ENCODE data around the gene PLCXD1.
"Not testable (repeated sequence)": the region's sequence is repeated elsewhere in the genome, so short reads cannot be mapped to it uniquely, and the experiment has no call there.

PLCXD1 gene

GRCh38 chrX:275476-275966 lies 5.7 kb upstream of the PLCXD1 start:
- H3K27ac Mint-ChIP-seq: peak overlapping the region; percentile 86
- H3K9me3 Mint-ChIP-seq: no peaks in the 10 kb centered on the region
- no peaks in the 10 kb centered on the region for H3K27me3 Mint-ChIP-seq
- peaks cover 36% of the 10 kb centered on the region for H3K4me1 Mint-ChIP-seq (ENCODE audit: low read depth)
- intact Hi-C loops (cut with micrococcal nuclease): loop anchor here (2.0 to 5.0 kb wide), 2 partner anchors 43 to 112 kb away; partner anchors contain the start of genes GTPBP6 and PPP2R3B
- H3K4me3 Mint-ChIP-seq: peak overlapping the region; percentile 88
- peaks cover 7% of the 10 kb centered on the region for H3K36me3 Mint-ChIP-seq (ENCODE audit: low read depth)

GRCh38 chrX:275967-276580 lies 5.1 kb upstream of the PLCXD1 start:
- no peaks in the 10 kb centered on the region for H3K27me3 Mint-ChIP-seq
- peaks cover 7% of the 10 kb centered on the region for H3K36me3 Mint-ChIP-seq (ENCODE audit: low read depth)
- H3K4me1 Mint-ChIP-seq (ENCODE audit: low read depth): peaks cover 36% of the 10 kb centered on the region
- no peaks in the 10 kb centered on the region for H3K9me3 Mint-ChIP-seq
- peak overlapping the region; percentile 88 for H3K4me3 Mint-ChIP-seq
- H3K27ac Mint-ChIP-seq: peak overlapping the region; percentile 86
- intact Hi-C loops (cut with micrococcal nuclease): loop anchor here (2.0 to 5.0 kb wide), 2 partner anchors 43 to 111 kb away; partner anchors contain the start of genes GTPBP6 and PPP2R3B

GRCh38 chrX:276581-277201 lies 4.5 kb upstream of the PLCXD1 start:
- Mint-ChIP-seq H3K4me3 (peak overlapping the region; percentile 88), H3K27me3 (no peaks in the 10 kb centered on the region), H3K36me3 (ENCODE audit: low read depth) (peaks cover 7% of the 10 kb centered on the region), H3K9me3 (no peaks in the 10 kb centered on the region), H3K27ac (peak overlapping the region; percentile 86), H3K4me1 (ENCODE audit: low read depth) (peaks cover 36% of the 10 kb centered on the region)
- intact Hi-C loops (cut with micrococcal nuclease): loop anchor here (5.0 kb wide), 1 partner anchor 111 kb away; the partner anchor contains the start of gene PPP2R3B

- Mint-ChIP-seq H3K36me3 (ENCODE audit: low read depth) (peaks cover 26% of the 10 kb centered on the region), H3K4me3 (peak overlapping the region; percentile 39), H3K4me1 (ENCODE audit: low read depth) (peaks cover 41% of the 10 kb centered on the region)
- intact Hi-C loops (cut with micrococcal nuclease): loop anchor here (5.0 kb wide), 1 partner anchor 107 kb away; the partner anchor contains the start of gene PPP2R3B
- not testable (repeated sequence) for H3K9me3 Mint-ChIP-seq, H3K27ac Mint-ChIP-seq, H3K27me3 Mint-ChIP-seq
These were observed 1.2 kb upstream of the PLCXD1 start for GRCh38 chrX:279757-280604.

- H3K9me3 Mint-ChIP-seq; H3K27me3 Mint-ChIP-seq; H3K4me3 Mint-ChIP-seq; H3K27ac Mint-ChIP-seq; intact Hi-C loops (cut with micrococcal nuclease): not testable (repeated sequence)
- H3K36me3 Mint-ChIP-seq (ENCODE audit: low read depth): peaks cover 33% of the 10 kb centered on the region
- peaks cover 36% of the 10 kb centered on the region for H3K4me1 Mint-ChIP-seq (ENCODE audit: low read depth)
These were observed 459 bp upstream of the PLCXD1 start for GRCh38 chrX:280722-281121.

GRCh38 chrX:282000-282681 lies 960 bp downstream of the PLCXD1 start:
- H3K9me3 Mint-ChIP-seq; H3K4me3 Mint-ChIP-seq; H3K27ac Mint-ChIP-seq; H3K27me3 Mint-ChIP-seq; intact Hi-C loops (cut with micrococcal nuclease): not testable (repeated sequence)
- H3K36me3 Mint-ChIP-seq (ENCODE audit: low read depth): peaks cover 34% of the 10 kb centered on the region
- H3K4me1 Mint-ChIP-seq (ENCODE audit: low read depth): peaks cover 25% of the 10 kb centered on the region

- H3K4me1 Mint-ChIP-seq (ENCODE audit: low read depth): peaks cover 21% of the 10 kb centered on the region
- peak overlapping the region; percentile 77 for H3K27ac Mint-ChIP-seq
- peaks cover 41% of the 10 kb centered on the region for H3K36me3 Mint-ChIP-seq (ENCODE audit: low read depth)
- intact Hi-C loops (cut with micrococcal nuclease): loop anchor here (1.0 kb wide), 1 partner anchor 35 kb away; the partner anchor contains the start of gene GTPBP6
- H3K27me3 Mint-ChIP-seq: no peaks in the 10 kb centered on the region
- peak overlapping the region; percentile 98 for H3K4me3 Mint-ChIP-seq
- H3K9me3 Mint-ChIP-seq: no peaks in the 10 kb centered on the region
These were observed 2.1 kb downstream of the PLCXD1 start for GRCh38 chrX:283115-283845.

- Mint-ChIP-seq H3K4me3 (no peak overlapping the region), H3K36me3 (ENCODE audit: low read depth) (peaks cover 60% of the 10 kb centered on the region), H3K4me1 (ENCODE audit: low read depth) (peaks cover 6% of the 10 kb centered on the region), H3K9me3 (no peaks in the 10 kb centered on the region), H3K27me3 (no peaks in the 10 kb centered on the region), H3K27ac (no peak overlapping the region)
- intact Hi-C loops (cut with micrococcal nuclease): no loop called here
These were observed 4.0 kb downstream of the PLCXD1 start for GRCh38 chrX:285076-285677.

- Mint-ChIP-seq H3K9me3 (no peaks in the 10 kb centered on the region), H3K27me3 (no peaks in the 10 kb centered on the region), H3K27ac (no peak overlapping the region), H3K36me3 (ENCODE audit: low read depth) (peaks cover 85% of the 10 kb centered on the region), H3K4me1 (ENCODE audit: low read depth) (peaks cover 6% of the 10 kb centered on the region), H3K4me3 (no peak overlapping the region)
- intact Hi-C loops (cut with micrococcal nuclease): no loop called here
These were observed 6.5 kb downstream of the PLCXD1 start for GRCh38 chrX:287670-288069.

GRCh38 chrX:288561-288991 lies 7.4 kb downstream of the PLCXD1 start:
- H3K27me3 Mint-ChIP-seq: no peaks in the 10 kb centered on the region
- peaks cover 88% of the 10 kb centered on the region for H3K36me3 Mint-ChIP-seq (ENCODE audit: low read depth)
- intact Hi-C loops (cut with micrococcal nuclease): no loop called here
- peaks cover 6% of the 10 kb centered on the region for H3K4me1 Mint-ChIP-seq (ENCODE audit: low read depth)
- H3K4me3 Mint-ChIP-seq: no peak overlapping the region
- no peak overlapping the region for H3K27ac Mint-ChIP-seq
- no peaks in the 10 kb centered on the region for H3K9me3 Mint-ChIP-seq

GRCh38 chrX:290476-291166 lies 9.4 kb downstream of the PLCXD1 start:
- Mint-ChIP-seq H3K27ac (no peak overlapping the region), H3K9me3 (no peaks in the 10 kb centered on the region), H3K4me3 (no peak overlapping the region), H3K4me1 (ENCODE audit: low read depth) (no peaks in the 10 kb centered on the region), H3K36me3 (ENCODE audit: low read depth) (peaks cover 89% of the 10 kb centered on the region), H3K27me3 (no peaks in the 10 kb centered on the region)
- intact Hi-C loops (cut with micrococcal nuclease): no loop called here

- peaks cover 89% of the 10 kb centered on the region for H3K36me3 Mint-ChIP-seq (ENCODE audit: low read depth)
- H3K27ac Mint-ChIP-seq: no peak overlapping the region
- no peaks in the 10 kb centered on the region for H3K9me3 Mint-ChIP-seq
- no peaks in the 10 kb centered on the region for H3K4me1 Mint-ChIP-seq (ENCODE audit: low read depth)
- H3K4me3 Mint-ChIP-seq: no peak overlapping the region
- intact Hi-C loops (cut with micrococcal nuclease): no loop called here
- no peaks in the 10 kb centered on the region for H3K27me3 Mint-ChIP-seq
These were observed 10.3 kb downstream of the PLCXD1 start for GRCh38 chrX:291411-291901.
